ENCODE measurements around the gene ANKRD11.

ANKRD11 gene

DNA sequence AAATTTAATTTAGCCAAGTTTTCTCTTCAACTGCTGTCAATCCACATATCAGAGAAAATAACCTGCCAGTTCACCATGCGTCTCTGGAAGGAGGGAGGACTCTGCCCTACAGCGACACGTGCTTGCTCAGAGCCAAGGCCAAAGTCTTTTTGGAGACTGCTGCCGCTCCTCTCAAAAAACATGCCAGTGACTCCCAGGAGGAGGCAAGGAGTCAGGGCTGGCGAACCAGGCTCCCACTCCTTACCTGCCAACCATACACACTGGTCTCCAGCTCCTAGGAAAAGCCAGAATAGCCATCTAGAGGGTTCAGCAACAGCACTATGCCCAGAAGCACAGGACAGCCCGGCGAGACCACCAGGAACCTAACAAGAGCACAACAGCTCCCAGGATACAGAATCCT lies 73.0 kb downstream of the ANKRD11 start:
- TF ChIP-seq, protein P1, sequence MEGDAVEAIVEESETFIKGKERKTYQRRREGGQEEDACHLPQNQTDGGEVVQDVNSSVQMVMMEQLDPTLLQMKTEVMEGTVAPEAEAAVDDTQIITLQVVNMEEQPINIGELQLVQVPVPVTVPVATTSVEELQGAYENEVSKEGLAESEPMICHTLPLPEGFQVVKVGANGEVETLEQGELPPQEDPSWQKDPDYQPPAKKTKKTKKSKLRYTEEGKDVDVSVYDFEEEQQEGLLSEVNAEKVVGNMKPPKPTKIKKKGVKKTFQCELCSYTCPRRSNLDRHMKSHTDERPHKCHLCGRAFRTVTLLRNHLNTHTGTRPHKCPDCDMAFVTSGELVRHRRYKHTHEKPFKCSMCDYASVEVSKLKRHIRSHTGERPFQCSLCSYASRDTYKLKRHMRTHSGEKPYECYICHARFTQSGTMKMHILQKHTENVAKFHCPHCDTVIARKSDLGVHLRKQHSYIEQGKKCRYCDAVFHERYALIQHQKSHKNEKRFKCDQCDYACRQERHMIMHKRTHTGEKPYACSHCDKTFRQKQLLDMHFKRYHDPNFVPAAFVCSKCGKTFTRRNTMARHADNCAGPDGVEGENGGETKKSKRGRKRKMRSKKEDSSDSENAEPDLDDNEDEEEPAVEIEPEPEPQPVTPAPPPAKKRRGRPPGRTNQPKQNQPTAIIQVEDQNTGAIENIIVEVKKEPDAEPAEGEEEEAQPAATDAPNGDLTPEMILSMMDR (IDR thresholded peaks at IDR 0.05; ENCODE audit: insufficient read depth, low read depth, low read length, missing control alignments) = no peak
- no peak for DNase-seq (ENCODE audit: low read depth)
- H3K4me3 ChIP-seq (ENCODE audit: low read depth, low read length) = no peak overlapping the region

DNA sequence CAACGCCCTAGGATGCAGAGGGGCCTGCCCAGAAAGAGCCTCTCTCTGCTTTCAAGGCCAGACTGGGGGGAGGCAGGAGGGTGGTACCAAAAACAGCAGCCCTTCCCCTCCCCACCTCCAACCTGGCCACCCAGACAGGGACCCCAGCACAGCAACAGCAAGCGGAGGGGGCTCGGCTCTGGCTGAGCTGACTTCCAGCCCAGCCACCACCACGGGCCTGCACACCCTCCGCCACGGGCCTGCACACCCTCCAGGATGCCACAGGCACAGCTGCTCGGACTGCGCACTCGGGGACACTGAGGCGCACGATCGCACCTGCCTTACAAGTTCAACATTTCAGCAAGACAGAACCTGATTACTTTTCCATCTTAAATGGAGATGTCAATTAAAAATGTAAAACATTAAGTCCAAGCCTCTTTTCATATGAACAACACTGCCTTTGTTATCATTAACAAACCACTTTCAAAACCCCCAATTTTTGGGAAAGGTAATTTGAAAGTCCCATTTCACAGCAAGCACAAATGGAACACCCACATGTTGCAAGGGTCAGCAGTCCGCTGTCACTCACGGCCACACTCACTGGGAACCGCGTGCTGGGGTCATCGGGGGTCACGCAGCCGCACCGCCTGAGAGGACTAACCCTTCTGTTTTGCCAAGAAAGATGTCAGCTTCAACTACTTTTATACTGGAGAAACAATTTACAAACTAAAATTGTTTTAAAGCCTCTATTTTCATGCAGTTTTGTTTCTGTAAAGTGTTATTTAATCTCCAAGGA lies 76.4 kb downstream of the ANKRD11 start:
- no peak overlapping the region for H3K4me3 ChIP-seq (ENCODE audit: low read depth, low read length)
- TF ChIP-seq, protein P1 (IDR thresholded peaks at IDR 0.05; ENCODE audit: insufficient read depth, low read depth, low read length, missing control alignments) = no peak
- DNase-seq (ENCODE audit: low read depth) = no peak

DNA sequence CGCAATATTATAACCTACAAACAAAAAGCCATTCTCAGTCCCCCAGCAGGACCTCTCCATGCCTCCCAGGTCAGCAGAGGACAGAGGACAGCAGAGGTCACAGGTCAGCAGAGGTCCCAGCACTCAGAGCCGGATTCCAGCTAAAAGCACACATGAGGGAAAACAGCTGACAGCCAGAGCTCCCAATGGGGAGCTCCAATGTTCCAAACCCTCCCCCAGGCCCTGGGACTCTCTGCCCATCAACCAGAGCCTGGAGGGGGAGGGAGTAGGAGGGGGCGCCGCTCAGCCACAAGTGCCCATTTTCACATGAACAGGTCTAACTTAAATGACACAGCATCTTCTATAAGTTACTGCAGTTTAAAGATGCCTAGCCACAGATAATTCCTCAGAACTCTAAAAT lies 77.5 kb downstream of the ANKRD11 start:
- no peak overlapping the region for H3K4me3 ChIP-seq (ENCODE audit: low read depth, low read length)
- TF ChIP-seq, protein P1 (IDR thresholded peaks at IDR 0.05; ENCODE audit: insufficient read depth, low read depth, low read length, missing control alignments) = no peak
- no peak for DNase-seq (ENCODE audit: low read depth)

DNA sequence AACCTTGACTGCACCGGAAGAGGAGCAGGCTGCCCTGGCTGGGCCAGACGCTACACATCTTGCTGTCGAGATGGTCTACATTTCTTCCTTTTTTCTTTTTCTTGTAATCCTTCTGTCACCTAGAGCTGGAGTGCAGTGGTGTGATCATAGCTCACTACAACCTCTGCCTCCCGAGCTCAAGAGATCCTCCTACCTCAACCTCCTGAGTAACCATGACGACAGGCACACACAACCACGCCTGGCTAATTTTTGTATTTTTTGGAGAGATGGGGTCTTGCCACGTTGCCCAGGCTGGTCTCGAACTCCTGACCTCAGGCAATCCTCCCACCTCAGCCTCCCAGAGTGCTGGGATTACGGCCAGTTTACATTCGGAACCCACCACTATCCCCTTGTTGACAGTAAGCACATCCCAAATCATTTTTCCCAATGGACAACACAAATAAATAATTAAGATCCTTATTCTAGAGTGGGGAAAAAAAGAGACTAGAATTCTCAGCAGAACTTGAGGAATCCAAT lies 79.0 kb downstream of the ANKRD11 start:
- TF ChIP-seq, protein P1 (IDR thresholded peaks at IDR 0.05; ENCODE audit: insufficient read depth, low read depth, low read length, missing control alignments) = no peak
- no peak overlapping the region for H3K4me3 ChIP-seq (ENCODE audit: low read depth, low read length)
- no peak for DNase-seq (ENCODE audit: low read depth)

DNA sequence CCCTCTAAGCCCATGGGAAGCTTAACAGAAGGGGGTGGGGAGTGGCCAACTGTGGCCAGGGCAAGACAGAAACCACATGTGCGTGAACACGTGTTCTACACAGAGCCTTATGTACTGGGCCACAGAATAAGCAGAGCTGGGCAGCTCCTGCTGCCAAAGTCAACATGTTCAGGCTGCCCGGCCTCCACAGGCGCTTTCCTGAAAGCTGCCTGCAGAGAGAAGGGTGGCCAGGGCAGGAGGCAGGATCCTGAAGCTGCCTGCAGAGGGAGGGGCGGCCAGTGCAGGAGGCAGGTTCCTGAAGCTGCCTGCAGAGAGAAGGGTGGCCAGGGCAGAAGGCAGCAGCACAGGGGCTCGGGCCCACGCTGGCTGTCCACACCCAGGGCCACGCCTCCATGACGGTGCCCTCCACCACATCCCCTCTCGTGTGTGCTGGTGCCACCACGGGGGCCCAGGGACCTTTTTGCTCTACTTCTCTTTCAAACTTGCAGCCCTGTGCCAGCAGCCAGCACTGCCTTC lies 79.5 kb downstream of the ANKRD11 start:
- DNase-seq (ENCODE audit: low read depth) = no peak
- H3K4me3 ChIP-seq (ENCODE audit: low read depth, low read length) = no peak overlapping the region
- TF ChIP-seq, protein P1 (IDR thresholded peaks at IDR 0.05; ENCODE audit: insufficient read depth, low read depth, low read length, missing control alignments) = no peak

DNA sequence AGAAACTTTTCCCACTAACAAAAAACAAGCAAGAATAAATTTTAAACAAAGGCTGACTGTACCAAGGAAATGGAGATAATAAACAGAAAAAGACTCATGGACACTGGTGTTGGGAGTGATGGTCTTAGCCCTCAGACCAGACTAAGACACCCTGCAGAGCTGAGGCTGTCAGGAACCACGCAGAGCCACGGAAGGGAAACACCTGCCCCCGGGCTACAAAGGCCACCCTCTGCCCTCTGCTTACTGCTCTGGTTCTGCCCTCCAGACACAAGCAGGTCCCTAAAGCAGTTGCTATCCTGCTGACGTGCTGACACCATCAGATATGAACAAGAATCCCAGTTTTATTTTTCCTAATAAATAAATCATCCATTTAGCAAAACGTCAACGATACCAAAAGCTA lies 80.0 kb downstream of the ANKRD11 start:
- TF ChIP-seq, protein P1 (IDR thresholded peaks at IDR 0.05; ENCODE audit: insufficient read depth, low read depth, low read length, missing control alignments) = no peak
- no peak for DNase-seq (ENCODE audit: low read depth)
- no peak overlapping the region for H3K4me3 ChIP-seq (ENCODE audit: low read depth, low read length)
